ENCODE results near the gene NOPCHAP1.

GRCh38 chr12:104960464-104960863 is 25.7 kb upstream of the NOPCHAP1 start:
- TF ChIP-seq CTCF (IDR thresholded peaks at IDR 0.05; ENCODE audit: low read length) (no peak), EZH2 (IDR thresholded peaks at IDR 0.05; ENCODE audit: borderline replicate concordance, low read length) (no peak)
